ENCODE measurements around the gene KANSL3.

Gene KANSL3

GRCh38 chr2:96604104-96604503, 34.0 kb downstream of the KANSL3 start:
- Mint-ChIP-seq H3K4me3 (no peak overlapping the region), H3K27me3 (ENCODE audit: low read depth) (no peaks in the 10 kb centered on the region), H3K36me3 (ENCODE audit: low read depth) (peaks cover 87% of the 10 kb centered on the region), H3K9me3 (no peaks in the 10 kb centered on the region), H3K4me1 (no peaks in the 10 kb centered on the region), H3K27ac (no peak overlapping the region)
- no peak for TF ChIP-seq CTCF (IDR thresholded peaks at IDR 0.05; ENCODE audit: unreplicated experiment in 3 of 3)

GRCh38 chr2:96602330-96602823, 35.7 kb downstream of the KANSL3 start:
- Mint-ChIP-seq H3K4me3 (no peak overlapping the region), H3K9me3 (no peaks in the 10 kb centered on the region), H3K4me1 (no peaks in the 10 kb centered on the region), H3K27ac (no peak overlapping the region), H3K27me3 (ENCODE audit: low read depth) (no peaks in the 10 kb centered on the region), H3K36me3 (ENCODE audit: low read depth) (peaks cover 82% of the 10 kb centered on the region)
- no peak for TF ChIP-seq CTCF (IDR thresholded peaks at IDR 0.05; ENCODE audit: unreplicated experiment in 3 of 3)

GRCh38 chr2:96601382-96602292, 36.5 kb downstream of the KANSL3 start:
- Mint-ChIP-seq H3K27me3 (ENCODE audit: low read depth) (no peaks in the 10 kb centered on the region), H3K4me3 (no peak overlapping the region), H3K9me3 (no peaks in the 10 kb centered on the region), H3K4me1 (no peaks in the 10 kb centered on the region), H3K36me3 (ENCODE audit: low read depth) (peaks cover 83% of the 10 kb centered on the region), H3K27ac (no peak overlapping the region)
- TF ChIP-seq CTCF (IDR thresholded peaks at IDR 0.05; ENCODE audit: unreplicated experiment in 3 of 3) = no peak

GRCh38 chr2:96599941-96600340, 38.2 kb downstream of the KANSL3 start:
- Mint-ChIP-seq H3K27me3 (ENCODE audit: low read depth) (no peaks in the 10 kb centered on the region), H3K9me3 (no peaks in the 10 kb centered on the region), H3K4me3 (no peak overlapping the region), H3K36me3 (ENCODE audit: low read depth) (peaks cover 77% of the 10 kb centered on the region), H3K27ac (no peak overlapping the region), H3K4me1 (no peaks in the 10 kb centered on the region)
- TF ChIP-seq CTCF (IDR thresholded peaks at IDR 0.05; ENCODE audit: unreplicated experiment in 3 of 3) = no peak

GRCh38 chr2:96596596-96596995, 41.5 kb downstream of the KANSL3 start:
- H3K9me3 Mint-ChIP-seq = no peaks in the 10 kb centered on the region
- no peaks in the 10 kb centered on the region for H3K27me3 Mint-ChIP-seq (ENCODE audit: low read depth)
- no peak overlapping the region for H3K27ac Mint-ChIP-seq
- no peak for TF ChIP-seq CTCF (IDR thresholded peaks at IDR 0.05; ENCODE audit: unreplicated experiment in 3 of 3)
- H3K4me3 Mint-ChIP-seq = no peak overlapping the region
- peaks cover 89% of the 10 kb centered on the region for H3K36me3 Mint-ChIP-seq (ENCODE audit: low read depth)
- no peaks in the 10 kb centered on the region for H3K4me1 Mint-ChIP-seq

Measured in nephron (organoid).